Head of caudate nucleus (tissue), 42 donors: ENCODE measurements around the gene NARF.

Experiments
- DNase-seq, 42 donors: peaks; one replicate each; pipeline versions ENCODE4 v3.0.0 to v3.0.0-alpha.2; 2020 to 2021; ENCODE audit warnings: mixed read lengths in 7 of 42
- intact Hi-C: fragments of 100-400 bp; cut with DNase I; formaldehyde crosslinking; loops from one replicate; pipeline ENCODE4 v1.15.0; 2022

The NARF gene

DNA sequence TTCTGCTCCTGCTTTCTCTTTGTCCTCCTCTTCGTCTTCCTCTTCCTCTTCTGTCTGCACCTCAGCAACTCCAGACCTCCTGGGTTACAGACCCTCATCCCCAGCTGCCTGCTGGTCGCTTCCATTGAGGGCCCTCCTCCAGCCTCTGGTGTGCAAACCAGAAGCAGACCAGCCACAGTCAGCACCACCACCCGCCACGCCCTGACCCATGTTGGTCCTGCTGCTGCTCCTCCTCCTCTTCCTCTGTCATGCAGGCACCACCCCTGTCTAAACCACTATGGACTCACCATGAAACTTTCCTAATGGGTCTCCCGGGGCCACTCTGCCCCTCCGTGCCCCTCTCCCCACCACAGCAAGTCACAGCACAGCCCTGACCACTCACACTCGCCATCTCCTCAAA lies 28.7 kb upstream of the NARF start:
- no peak for DNase-seq
- intact Hi-C loops, result no loop called here

DNA sequence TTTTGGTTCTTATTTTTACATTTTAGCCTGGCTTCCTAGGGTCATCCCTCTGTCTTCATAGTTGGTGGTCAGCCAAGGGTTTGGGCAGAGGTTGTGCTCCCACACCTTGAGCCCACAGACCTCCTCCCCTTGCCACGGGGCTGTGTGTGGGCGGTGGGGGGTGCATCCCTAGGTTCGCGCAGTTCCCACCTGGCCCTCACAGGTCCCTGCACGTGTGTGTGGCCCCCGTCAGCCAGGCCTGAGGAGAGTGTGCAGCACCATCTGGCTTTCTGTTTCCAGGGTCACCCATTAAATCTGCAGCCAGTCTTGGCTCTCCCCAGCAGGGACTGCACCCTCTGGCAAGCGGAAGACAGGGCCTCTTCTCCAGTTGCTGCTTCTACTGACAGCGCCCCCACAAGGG lies 26.5 kb upstream of the NARF start:
- intact Hi-C loops, result no loop called here
- DNase-seq, result no peak

DNA sequence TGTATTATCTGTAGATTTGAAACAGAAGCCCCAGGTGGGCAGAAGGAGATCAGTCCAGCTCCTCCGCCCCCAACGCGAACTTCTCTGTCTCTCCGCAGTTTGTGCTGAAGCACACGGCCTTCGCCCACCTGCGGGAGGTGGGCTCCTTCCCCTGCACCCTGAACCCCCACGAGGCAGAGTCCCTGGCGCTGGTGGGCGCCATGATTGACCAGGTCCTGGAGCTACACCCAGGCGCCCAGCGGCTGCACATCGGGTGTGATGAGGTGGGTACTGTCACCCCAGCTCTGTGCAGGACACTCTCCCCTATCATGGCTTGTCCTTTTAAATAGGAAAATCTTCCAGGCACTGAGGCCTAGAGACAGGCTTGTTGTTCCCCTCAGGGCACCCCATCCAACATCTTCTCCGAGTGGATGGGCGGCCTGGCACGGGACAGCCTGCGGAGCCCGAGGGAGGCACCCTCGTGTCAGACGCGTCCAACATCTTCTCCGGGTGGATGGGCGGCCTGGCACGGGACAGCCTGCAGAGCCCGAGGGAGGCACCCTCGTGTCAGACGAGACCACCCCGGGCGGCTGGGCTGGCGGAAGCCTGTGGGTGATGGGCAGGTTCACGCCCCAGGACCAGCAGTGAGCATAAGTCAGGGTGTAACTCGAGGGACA lies 24.9 kb upstream of the NARF start:
- no peak for DNase-seq
- intact Hi-C loops, result no loop called here

DNA sequence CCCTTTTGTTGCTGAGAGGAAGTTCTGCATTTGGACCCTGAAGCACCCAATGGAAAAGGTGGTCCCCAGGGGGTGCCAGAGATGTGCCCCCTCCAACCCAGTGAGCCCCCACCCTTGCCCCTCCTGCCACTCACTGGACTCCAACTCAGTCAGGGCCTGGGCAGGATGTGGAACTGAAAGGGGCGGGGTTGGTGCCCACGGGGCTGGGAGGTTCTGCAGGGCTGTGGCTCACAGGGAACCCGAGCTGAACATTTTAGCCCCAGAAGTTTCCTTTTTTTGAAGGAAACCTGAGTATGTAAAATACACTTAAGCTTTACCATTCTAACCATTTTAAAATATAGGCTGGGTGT lies 24.4 kb upstream of the NARF start:
- intact Hi-C loops, result no loop called here
- no peak for DNase-seq

DNA sequence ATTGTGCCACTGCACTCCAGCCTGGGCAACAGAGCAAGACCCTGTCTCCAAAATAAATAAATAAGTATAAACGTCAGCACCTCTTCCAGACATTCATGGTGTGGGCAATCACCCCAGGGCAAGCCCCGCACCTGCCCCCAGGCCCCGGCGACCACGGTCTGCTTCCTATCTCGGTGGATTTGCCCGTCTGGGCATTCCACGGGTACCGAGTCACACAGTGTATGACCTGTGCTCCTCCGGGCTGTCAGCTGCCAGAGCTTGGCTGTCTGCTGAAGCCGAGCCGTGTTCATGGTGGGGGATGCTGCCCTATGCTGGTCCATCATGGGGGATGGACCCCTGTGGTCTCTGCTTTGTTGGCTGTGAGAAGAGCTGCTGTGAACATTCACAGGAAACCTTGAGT lies 23.4 kb upstream of the NARF start:
- intact Hi-C loops, result no loop called here
- no peak for DNase-seq

DNA sequence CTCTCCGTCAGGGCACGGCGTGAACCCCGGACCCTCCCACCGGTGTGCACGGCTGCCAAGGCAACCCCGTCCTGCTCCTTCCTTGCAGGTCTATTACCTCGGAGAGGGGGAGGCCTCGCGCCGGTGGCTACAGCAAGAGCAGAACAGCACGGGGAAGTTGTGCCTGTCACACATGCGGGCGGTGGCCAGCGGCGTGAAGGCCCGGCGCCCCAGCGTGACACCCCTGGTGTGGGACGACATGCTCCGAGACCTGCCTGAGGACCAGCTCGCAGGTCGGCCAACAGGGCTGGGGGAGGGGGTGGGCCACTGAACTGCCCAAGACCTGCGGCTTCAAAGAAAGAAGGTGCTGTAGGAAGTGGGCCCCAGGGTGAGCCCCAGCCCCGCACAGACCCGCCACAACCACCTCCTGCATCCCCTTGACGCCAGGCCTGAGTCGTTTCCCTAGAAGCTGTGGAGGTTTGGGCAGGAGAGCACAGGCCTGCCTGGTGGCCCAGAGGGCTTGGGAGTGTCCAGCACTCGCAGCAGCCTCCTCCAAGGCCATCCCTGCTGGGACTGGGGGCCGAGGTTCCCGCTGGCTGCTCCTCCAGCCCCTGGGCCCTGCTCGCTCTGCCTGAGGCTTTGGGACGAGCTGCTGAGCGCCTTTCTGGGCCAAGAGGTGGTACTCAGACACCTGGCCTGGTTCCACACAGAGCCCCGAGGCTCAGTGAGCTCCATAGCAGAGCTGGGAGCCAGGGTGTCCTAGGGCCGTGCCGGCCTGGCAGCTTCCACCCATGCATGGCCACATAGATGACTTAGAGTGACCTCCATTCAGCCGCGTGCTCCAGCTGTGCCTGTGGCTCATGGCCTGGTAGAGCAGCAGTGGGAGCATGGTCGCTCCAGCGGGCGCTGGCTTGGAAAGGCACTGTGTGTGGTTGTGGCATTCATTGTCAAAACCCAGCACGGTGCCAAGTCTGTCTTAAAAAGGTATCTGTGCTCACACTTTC lies 22.6 kb upstream of the NARF start:
- no peak for DNase-seq
- intact Hi-C loops, result no loop called here

DNA sequence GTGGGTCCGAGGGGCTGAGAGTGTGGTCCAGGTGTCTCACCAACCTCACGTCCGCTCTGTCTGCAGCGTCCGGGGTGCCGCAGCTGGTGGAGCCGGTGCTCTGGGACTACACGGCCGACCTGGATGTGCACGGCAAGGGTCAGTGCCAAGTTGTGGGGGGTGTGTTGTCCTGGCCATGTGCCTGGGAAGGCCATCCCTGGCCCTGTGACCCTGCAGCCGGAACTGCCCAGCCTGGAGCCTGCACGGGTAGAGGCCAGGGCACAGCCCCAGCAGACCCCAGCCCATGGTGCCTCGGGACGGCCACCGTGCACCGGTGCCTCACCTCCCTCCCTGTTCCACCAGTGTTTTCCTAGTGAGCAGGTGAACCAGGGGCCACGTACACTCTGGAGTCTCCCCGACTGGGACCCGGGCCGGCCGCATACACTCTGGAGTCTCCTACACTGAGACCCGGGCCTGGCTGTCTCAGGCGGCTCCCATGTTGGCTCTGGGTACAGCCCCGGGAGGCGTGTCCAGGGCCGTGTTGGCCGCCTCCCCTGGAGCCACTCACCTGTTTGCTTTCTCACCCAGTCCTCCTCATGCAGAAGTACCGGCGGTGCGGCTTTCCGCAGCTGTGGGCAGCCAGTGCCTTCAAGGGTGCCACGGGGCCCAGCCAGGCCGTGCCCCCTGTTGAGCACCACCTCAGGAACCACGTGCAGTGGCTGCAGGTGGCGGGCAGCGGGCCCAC lies 21.8 kb upstream of the NARF start:
- no peak for DNase-seq
- intact Hi-C loops, result no loop called here

DNA sequence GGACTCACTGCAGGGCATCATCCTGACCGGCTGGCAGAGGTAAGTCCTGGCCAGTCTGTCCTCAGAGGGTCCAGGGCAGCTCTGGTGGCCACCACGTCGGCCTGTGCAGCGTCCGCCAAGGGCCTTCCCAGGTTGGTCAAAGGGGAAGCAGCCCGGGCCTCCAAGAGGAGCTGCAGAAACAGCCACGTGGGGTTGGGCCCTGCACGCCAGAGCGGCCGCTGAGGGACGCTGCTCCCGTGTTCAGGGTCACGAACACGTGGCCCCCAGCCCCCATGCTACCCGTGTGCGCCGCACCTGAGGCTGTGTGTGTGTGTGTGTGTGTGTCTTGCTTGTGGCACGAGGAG lies 21.2 kb upstream of the NARF start:
- no peak for DNase-seq
- intact Hi-C loops, result no loop called here

DNA sequence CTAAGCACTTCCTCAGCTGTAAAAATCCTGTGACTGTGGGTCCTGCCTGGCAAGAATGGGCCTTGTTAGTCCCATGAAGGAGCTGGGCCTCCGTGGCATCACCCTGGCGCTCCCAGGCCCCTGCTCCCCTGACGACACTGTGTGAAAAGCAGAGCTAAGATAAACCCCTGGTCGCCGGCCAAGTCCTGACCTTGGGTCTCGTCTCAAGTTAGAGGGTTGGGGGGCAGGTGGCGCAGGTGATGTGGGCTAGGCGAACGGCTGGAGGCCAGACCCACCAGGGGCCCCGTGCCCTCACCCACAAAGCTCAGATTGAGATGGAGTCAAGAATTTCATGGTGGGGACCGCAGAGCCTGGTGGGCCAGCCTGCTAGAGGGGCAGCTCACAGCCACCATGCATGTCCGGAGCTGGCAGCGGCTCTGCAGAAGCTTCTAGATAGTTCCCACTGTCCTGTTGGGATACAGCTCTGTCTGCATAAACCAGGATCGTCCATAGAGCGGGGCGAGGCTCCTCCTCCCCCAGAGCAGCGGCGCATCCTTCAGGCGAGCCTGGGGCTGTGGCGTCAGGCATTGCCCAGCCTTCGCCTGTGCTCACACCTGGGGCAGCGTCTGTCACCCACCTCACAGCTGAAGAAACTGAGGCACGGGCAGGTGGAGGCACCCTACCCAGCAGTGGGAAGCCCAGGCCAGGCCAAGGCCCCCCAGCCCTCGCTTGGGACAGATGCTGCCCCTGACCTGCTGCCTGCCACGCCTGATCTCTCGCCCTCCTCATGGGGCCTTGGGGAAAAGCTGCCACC lies 19.9 kb upstream of the NARF start:
- intact Hi-C loops, result no loop called here
- no peak for DNase-seq

DNA sequence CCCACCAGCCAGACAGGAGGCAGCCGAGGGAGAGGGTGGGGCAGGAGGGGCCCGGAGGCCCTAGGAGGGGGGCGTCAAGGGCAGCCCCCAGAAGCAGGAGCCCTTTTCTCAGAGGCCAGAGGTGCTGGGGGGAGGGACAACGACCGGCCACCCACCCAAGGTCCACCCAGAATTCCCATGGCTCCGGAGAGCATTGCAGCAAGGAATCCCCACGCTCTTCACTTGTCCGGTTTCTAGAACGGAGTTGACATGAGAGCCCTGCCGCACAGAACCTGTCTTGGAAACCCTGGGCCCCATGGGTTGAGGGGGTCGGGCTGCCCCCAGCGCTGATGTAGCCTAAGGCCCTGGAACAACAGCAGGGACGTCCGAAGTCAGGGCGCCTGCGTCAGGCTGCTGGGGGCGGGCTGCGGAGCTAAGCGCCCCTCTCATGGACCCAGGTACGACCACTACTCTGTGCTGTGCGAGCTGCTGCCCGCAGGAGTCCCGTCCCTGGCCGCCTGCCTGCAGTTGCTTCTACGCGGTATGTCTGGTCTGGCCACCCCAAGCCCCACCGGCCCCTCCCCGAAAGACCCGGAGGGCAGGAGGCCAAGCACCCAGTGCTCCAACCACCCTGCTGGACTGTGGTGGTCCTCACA lies 19.2 kb upstream of the NARF start:
- no peak for DNase-seq
- intact Hi-C loops, result no loop called here

DNA sequence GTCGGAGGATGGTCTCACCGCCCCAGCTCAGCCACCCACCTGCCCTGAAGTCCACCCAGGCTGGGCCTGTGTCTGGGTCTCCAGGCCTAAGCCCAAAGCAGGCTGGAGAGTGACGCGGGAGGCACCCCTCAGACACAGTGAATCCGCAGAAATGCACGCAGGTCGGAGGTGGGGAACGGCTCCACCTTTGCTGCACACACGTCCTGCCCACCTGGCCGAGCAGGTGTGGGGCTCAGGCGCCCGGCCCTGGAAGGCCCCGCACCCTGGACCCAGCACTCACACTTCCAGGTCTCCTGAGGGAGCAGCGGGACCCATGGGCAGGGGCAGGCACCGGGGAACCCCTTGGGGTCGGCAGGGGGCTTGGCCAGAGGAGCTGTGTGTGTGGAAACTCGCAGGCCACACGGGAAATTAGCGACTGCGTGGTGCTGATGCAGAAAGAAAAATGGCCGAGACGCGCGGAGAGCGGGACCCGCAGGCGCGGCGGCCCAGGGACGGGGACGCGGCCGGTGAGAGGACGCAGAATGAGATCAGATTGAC lies 18.6 kb upstream of the NARF start:
- no peak for DNase-seq
- intact Hi-C loops, result no loop called here

DNA sequence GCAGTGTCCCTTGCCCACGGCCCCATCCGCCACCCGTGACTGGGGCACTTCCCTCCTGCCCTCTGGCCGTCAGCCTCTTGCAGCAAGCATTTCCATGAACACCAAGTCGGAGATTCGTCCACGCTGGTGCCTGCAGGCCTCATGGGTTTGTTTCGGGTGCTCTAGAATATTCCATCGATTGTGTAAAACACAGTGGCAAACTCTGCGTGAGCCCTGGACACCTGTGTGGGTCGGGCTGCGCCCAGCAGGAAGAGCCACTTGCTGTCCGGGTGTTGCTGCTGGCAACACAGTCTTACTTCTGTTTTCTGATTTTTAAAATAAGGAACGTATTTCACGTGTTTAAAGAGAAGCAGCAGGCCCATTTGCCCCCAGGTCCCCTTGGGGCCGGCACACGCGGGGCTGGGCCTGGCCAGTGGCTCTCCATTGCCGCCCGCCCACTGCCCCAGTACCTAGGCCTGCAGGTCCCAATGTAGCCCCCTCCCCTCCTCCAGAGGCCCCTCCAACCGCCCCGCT lies 18.0 kb upstream of the NARF start:
- DNase-seq, result no peak
- intact Hi-C loops, result no loop called here

DNA sequence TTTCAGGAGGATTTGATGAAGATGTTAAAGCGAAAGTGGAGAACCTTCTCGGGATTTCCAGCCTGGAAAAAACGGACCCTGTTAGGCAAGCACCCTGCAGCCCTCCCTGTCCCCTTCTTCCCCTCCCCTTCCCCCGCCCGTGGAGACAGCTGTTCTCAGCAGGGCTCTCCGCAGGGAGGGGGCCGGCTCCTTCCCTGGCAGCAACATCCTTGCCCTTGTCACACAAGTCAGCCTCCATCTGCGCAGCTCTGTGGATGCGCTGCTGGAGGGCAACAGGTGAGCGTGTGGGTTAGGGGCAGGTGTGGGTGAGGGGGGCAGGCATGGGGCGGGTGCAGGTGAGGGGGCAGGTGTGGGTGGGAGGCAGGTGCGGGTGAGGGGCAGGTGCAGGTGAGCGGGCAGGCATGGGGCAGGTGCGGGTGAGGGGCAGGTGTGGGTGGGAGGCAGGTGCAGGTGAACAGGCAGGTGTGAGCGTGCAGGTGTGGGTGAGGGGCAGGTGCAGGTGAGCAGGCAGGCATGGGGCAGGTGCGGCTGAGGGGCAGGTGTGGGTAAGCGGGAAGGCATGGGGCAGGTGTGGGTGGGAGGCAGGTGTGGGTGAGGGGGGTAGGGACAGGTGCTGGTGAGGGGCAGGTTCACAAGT lies 17.4 kb upstream of the NARF start:
- peak in 28 of 42 donors; percentile 21 to 86 (median 62) for DNase-seq

DNA sequence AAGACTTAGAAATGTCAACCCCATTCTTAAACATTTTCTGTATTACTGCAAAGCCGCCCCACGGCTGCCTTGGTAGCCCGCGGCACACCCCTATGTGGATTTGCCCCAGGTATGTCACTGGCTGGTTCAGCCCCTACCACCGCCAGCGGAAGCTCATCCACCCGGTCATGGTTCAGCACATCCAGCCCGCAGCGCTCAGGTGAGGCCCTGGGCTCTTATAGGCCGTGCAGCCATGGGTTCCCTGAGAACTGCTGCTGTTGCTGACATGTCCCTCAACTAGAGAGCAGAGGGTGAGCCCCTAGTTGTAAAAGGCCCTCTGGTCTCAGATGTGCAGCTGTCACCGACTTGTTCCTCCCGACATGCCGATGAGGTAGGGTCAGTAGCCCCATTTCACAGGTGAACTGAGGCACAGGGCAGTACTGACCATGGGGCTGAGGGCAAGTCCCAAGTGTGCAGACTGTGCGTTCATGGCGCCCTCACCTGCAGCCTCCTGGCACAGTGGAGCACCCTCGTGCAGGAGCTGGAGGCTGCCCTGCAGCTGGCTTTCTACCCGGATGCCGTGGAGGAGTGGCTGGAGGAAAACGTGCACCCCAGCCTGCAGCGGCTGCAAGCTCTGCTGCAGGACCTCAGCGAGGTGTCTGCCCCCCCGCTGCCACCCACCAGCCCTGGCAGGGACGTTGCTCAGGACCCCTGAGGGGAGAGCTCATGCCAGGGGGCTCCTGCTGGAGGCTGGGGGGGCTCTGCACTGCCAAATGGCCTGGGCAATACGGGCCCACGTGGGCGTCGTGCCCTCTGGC lies 16.7 kb upstream of the NARF start:
- intact Hi-C loops, result no loop called here
- no peak for DNase-seq

More for the DNA sequence above, 17.4 kb upstream of the NARF start:
- intact Hi-C loops, result no loop called here

DNA sequence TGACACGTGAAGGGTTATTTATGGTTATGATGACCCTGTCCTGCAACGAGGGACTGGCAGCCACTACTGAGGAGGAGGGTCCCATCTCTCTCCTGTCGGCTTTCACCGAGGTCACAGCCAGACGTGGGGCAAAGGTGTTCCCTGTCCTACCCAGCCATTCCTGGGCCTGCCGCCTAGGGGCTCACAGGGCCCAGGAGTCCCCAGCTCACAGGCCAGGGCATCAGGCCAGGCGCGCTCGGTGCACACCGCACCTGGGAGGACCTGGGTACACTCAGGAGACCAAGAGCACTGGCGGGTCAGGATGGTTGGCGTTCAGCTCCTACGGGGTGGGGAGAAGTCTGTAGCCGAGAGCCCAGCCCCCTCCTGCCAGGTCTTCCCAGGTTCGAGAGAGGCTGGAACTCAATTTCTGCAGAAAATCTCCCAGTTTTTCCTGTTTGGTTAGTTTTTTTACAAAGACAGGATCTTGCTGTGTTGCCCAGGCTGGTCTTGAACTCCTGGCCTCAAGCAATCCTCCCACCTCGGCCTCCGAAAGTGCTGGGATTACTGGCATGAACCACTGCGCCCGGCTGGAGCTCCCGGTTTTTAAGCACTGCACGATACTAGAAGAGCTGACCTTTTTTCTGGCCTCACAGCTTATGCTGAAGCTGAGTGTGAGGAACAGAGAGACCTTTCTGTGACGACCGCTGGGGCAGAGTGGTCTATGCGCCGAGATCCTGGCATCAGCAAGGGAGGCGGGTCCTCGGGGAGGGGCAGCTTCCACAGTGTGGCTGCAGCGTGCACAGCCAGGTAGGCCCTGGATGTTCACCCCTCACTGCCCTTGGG lies 15.7 kb upstream of the NARF start:
- intact Hi-C loops, result no loop called here

More for the DNA sequence above, 15.7 kb upstream of the NARF start:
- DNase-seq, result no peak
